Mammary epithelial cell (primary cell): ENCODE results near the gene STARD10.

Source experiments
- EZH2 ChIP-seq: IDR thresholded peaks from 2 replicates; pipeline ENCODE4 v1.6.1; 2012; ENCODE audit warnings: low read length, inconsistent platforms, borderline replicate concordance
- TF ChIP-seq, protein P1 (sequence below), 2 donors: IDR thresholded peaks in 1 of 2; conservative IDR thresholded peaks in 1 of 2; 2 replicates each; pipeline ENCODE4 v1.5.1; 2011 to 2012; ENCODE audit warnings: inconsistent platforms in 2 of 2, low read length in 2 of 2, mild to moderate bottlenecking in 2 of 2, control low read depth in 1 of 2, low read depth in 1 of 2; ENCODE audit not compliant: insufficient read depth in 1 of 2; ENCODE audit errors: extremely low read depth in 1 of 2

DNA sequence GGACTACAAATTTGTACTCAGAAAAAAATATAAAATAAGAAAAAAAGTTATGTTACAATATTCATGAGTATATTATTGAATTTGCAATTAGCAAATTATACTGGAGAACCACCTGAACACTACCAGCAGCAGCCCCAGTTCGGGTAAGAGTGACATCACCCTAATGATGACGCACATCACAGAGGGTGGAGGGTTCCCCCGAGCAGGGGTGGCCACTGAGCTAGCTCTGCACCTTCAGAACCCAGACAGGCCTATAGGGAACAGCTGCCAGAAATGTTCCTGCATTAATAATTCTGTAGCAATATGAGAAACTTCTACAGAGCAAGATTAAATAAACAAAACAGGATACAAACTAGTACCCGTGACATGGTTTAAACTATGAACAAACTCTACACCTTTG is 24.2 kb downstream of the STARD10 start:
- no peak for TF ChIP-seq EZH2
- TF ChIP-seq, protein P1, sequence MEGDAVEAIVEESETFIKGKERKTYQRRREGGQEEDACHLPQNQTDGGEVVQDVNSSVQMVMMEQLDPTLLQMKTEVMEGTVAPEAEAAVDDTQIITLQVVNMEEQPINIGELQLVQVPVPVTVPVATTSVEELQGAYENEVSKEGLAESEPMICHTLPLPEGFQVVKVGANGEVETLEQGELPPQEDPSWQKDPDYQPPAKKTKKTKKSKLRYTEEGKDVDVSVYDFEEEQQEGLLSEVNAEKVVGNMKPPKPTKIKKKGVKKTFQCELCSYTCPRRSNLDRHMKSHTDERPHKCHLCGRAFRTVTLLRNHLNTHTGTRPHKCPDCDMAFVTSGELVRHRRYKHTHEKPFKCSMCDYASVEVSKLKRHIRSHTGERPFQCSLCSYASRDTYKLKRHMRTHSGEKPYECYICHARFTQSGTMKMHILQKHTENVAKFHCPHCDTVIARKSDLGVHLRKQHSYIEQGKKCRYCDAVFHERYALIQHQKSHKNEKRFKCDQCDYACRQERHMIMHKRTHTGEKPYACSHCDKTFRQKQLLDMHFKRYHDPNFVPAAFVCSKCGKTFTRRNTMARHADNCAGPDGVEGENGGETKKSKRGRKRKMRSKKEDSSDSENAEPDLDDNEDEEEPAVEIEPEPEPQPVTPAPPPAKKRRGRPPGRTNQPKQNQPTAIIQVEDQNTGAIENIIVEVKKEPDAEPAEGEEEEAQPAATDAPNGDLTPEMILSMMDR (conservative IDR thresholded peaks at IDR 0.05 in 1 of 2, IDR thresholded peaks at IDR 0.05 in 1 of 2; ENCODE audit: extremely low read depth in 1 of 2, insufficient read depth in 1 of 2, low read depth in 1 of 2, low read length in 2 of 2), result no peak
